GM10266 (cell line): ENCODE results near the gene AREL1.

Source experiments
- DNase-seq: peaks from one replicate; pipeline ENCODE4 v3.0.0; 2012; ENCODE audit errors: extremely low spot score
- TF ChIP-seq, protein P1 (sequence below): IDR thresholded peaks from 2 replicates; pipeline ENCODE4 v1.5.1; 2012; ENCODE audit warnings: mild to moderate bottlenecking, low read depth; ENCODE audit not compliant: control insufficient read depth, insufficient read depth; ENCODE audit errors: missing control alignments

The AREL1 gene

DNA sequence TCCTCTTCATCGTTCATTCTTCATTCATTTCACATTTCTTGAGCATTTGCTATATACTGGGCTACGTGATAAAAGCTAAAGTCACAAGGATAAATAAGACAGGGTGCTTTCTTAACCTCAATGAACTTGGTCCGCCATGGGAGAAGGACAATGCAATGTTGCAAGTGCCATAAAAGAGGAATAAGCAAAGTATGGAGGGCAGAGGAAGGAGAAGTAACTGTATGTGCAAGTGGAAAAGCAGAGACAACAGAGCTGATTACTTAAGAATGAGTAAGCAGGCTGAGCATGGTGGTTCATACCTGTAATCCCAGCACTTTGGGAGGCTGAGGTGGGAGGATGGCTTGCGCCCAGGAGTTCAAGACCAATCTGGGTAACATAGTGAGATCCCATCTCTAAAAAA lies 14.4 kb downstream of the AREL1 start:
- TF ChIP-seq, protein P1, sequence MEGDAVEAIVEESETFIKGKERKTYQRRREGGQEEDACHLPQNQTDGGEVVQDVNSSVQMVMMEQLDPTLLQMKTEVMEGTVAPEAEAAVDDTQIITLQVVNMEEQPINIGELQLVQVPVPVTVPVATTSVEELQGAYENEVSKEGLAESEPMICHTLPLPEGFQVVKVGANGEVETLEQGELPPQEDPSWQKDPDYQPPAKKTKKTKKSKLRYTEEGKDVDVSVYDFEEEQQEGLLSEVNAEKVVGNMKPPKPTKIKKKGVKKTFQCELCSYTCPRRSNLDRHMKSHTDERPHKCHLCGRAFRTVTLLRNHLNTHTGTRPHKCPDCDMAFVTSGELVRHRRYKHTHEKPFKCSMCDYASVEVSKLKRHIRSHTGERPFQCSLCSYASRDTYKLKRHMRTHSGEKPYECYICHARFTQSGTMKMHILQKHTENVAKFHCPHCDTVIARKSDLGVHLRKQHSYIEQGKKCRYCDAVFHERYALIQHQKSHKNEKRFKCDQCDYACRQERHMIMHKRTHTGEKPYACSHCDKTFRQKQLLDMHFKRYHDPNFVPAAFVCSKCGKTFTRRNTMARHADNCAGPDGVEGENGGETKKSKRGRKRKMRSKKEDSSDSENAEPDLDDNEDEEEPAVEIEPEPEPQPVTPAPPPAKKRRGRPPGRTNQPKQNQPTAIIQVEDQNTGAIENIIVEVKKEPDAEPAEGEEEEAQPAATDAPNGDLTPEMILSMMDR: no peak
- DNase-seq: no peak

- TF ChIP-seq, protein P1: no peak
- DNase-seq: no peak
These were observed 14.9 kb downstream of the AREL1 start for GRCh38 chr14:74697976-74698375.

DNA sequence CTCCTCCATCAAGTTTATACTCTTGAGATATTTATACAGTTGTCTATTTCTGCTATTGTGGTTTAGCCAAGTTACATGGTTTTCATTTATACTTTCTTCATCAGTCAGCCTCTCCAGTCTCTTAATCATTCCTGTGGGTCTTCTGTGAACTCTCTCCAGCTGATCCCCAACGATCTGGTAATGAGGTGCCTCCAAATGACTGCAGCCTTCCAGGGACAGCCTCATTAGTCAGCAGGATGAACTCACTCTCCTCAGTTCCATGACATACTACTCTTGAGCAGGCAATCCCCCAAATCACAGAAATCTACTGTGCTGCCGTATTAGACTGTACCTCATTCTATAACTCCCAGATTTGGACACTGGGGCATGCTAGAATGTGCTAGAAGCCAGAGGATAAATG lies 15.3 kb downstream of the AREL1 start:
- TF ChIP-seq, protein P1: no peak
- DNase-seq: no peak

- no peak for DNase-seq
- TF ChIP-seq, protein P1: no peak
These were observed 15.9 kb downstream of the AREL1 start for GRCh38 chr14:74697011-74697410.

DNA sequence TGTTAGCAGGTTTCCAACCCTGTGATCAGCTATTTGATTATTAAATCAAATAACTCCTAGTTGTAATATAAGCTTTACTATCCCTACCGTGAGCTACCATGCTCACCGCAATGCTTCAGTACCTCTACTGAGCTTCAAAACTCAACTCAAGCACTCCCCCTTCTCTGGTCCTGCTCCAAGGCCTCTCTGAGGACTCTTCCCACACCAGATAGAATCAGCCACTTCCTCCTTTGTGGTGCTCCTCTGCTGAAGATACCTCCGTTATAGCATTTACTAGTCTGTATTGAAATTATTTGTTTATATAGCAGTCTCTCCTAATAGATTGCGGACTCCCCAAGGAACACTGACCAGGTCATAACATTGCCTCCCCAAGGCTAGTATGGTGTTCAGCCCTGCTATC lies 17.5 kb downstream of the AREL1 start:
- no peak for DNase-seq
- TF ChIP-seq, protein P1: no peak

DNA sequence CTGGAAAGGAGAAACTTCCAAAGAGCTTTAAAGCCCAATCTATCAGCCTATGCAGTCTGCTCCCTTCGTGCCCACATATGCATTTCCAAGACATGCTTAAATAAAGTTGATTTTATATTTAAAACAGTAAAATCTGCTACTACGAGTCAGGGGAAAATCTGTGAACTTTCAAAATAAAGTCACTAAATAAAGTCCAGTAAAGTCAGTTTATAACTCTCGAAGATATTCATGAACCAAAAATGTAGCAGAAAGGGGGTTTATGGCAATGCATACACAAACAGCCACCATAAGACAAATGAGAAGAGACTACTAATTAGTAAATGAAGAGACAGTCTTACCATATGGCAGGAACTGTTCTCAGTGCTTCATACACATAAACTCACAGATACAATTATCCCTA lies 19.7 kb downstream of the AREL1 start:
- TF ChIP-seq, protein P1: no peak
- no peak for DNase-seq

DNA sequence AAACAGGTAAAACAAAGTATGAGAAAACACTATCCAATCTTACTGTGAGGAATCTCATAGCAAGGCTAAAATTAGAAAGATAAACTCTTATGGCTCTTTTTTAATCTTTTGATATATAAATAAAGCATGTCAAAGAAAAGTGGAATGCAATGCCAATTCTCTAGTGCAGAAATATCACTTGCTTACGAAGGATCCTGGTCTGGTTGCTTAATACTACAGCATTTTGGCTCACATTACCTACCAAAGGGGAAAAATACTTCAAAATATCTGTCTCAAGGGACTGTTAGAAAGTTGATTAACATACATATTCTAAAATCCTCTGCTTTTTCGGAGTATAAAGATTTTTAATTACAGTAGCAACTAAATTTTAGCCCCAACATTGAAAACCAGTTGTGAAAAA lies 21.4 kb downstream of the AREL1 start:
- DNase-seq: no peak
- TF ChIP-seq, protein P1: no peak
